Stromal cell of bone marrow (primary cell): ENCODE measurements around the gene HABP2.

Source experiments
- DNase-seq: peaks from one replicate; pipeline ENCODE4 v3.0.0-alpha.2; 2012; ENCODE audit warnings: low read depth

HABP2 gene

GRCh38 chr10:113527211-113527906 lies 25.5 kb upstream of the HABP2 start:
- DNase-seq: no peak

- no peak for DNase-seq
Observed at GRCh38 chr10:113528876-113529275, 24.0 kb upstream of the HABP2 start.

- no peak for DNase-seq
Observed at GRCh38 chr10:113529575-113529974, 23.3 kb upstream of the HABP2 start.

GRCh38 chr10:113530476-113530875 lies 22.4 kb upstream of the HABP2 start:
- no peak for DNase-seq

- DNase-seq: no peak
Observed at GRCh38 chr10:113532724-113533123, 20.1 kb upstream of the HABP2 start.

GRCh38 chr10:113533801-113534200 lies 19.1 kb upstream of the HABP2 start:
- no peak for DNase-seq

GRCh38 chr10:113534423-113534822 lies 18.4 kb upstream of the HABP2 start:
- no peak for DNase-seq

GRCh38 chr10:113537672-113538071 lies 15.2 kb upstream of the HABP2 start:
- no peak for DNase-seq

- DNase-seq: no peak
Observed at GRCh38 chr10:113538151-113538550, 14.7 kb upstream of the HABP2 start.

- peak; percentile 43 for DNase-seq
Observed at GRCh38 chr10:113539789-113540188, 13.1 kb upstream of the HABP2 start.

- DNase-seq: no peak
Observed at GRCh38 chr10:113540845-113541548, 11.9 kb upstream of the HABP2 start.

GRCh38 chr10:113541549-113541927 lies 11.3 kb upstream of the HABP2 start:
- no peak for DNase-seq

- DNase-seq: no peak
Observed at GRCh38 chr10:113543107-113543955, 9.5 kb upstream of the HABP2 start.

- DNase-seq: no peak
Observed at GRCh38 chr10:113544392-113544791, 8.5 kb upstream of the HABP2 start.

GRCh38 chr10:113547426-113547825 lies 5.4 kb upstream of the HABP2 start:
- no peak for DNase-seq

- no peak for DNase-seq
Observed at GRCh38 chr10:113549856-113550255, 3.0 kb upstream of the HABP2 start.

GRCh38 chr10:113550365-113550764 lies 2.5 kb upstream of the HABP2 start:
- DNase-seq: no peak

GRCh38 chr10:113552014-113552413 lies 839 bp upstream of the HABP2 start:
- DNase-seq: no peak

GRCh38 chr10:113553149-113553548 lies 296 bp downstream of the HABP2 start:
- no peak for DNase-seq

GRCh38 chr10:113554214-113554613 lies 1.4 kb downstream of the HABP2 start:
- DNase-seq: no peak

- no peak for DNase-seq
Observed at GRCh38 chr10:113555245-113555644, 2.4 kb downstream of the HABP2 start.

GRCh38 chr10:113555751-113556150 lies 2.9 kb downstream of the HABP2 start:
- DNase-seq: no peak

GRCh38 chr10:113557424-113557862 lies 4.6 kb downstream of the HABP2 start:
- DNase-seq: no peak
